GM21423 (cell line): ENCODE data around the gene TBXA2R.
"Not testable (repeated sequence)": the region's sequence is repeated elsewhere in the genome, so short reads cannot be mapped to it uniquely, and the experiment has no call there.

ENCODE experiments used
- ATAC-seq: cut with Tn5 transposase; IDR thresholded peaks from one replicate; pipeline ENCODE4 v1.9.1; 2021; ENCODE audit warnings: mild to moderate bottlenecking, moderate library complexity; ENCODE audit not compliant: unreplicated experiment

Gene TBXA2R

GRCh38 chr19:3641515-3642269 is 35.0 kb upstream of the TBXA2R start:
- ATAC-seq = no peak

GRCh38 chr19:3639479-3639878 is 32.8 kb upstream of the TBXA2R start:
- no peak for ATAC-seq

- no peak for ATAC-seq
Measured at GRCh38 chr19:3638208-3639193, 31.8 kb upstream of the TBXA2R start.

GRCh38 chr19:3637621-3638020 is 30.9 kb upstream of the TBXA2R start:
- no peak for ATAC-seq

GRCh38 chr19:3636962-3637361 is 30.3 kb upstream of the TBXA2R start:
- ATAC-seq = no peak

GRCh38 chr19:3636506-3636905 is 29.8 kb upstream of the TBXA2R start:
- no peak for ATAC-seq

GRCh38 chr19:3634496-3635045 is 27.9 kb upstream of the TBXA2R start:
- no peak for ATAC-seq

- ATAC-seq = no peak
Measured at GRCh38 chr19:3633559-3633988, 26.9 kb upstream of the TBXA2R start.

GRCh38 chr19:3632739-3633558 is 26.3 kb upstream of the TBXA2R start:
- no peak for ATAC-seq

- no peak for ATAC-seq
Measured at GRCh38 chr19:3632098-3632497, 25.4 kb upstream of the TBXA2R start.

- ATAC-seq = no peak
Measured at GRCh38 chr19:3631053-3631861, 24.6 kb upstream of the TBXA2R start.

GRCh38 chr19:3628766-3629165 is 22.1 kb upstream of the TBXA2R start:
- ATAC-seq = not testable (repeated sequence)

- ATAC-seq = no peak
Measured at GRCh38 chr19:3627351-3627723, 20.7 kb upstream of the TBXA2R start.

- ATAC-seq = peak; percentile 82
Measured at GRCh38 chr19:3626473-3627350, 20.0 kb upstream of the TBXA2R start, which contains the start of gene CACTIN. TSS of gene CACTIN (minus strand) at chr19:3626790. CDS start at chr19:3626762, 28 bp downstream.

GRCh38 chr19:3625996-3626472 is 19.4 kb upstream of the TBXA2R start:
- peak; percentile 12 for ATAC-seq

- ATAC-seq = no peak
Measured at GRCh38 chr19:3623716-3624115, 17.0 kb upstream of the TBXA2R start.

- no peak for ATAC-seq
Measured at GRCh38 chr19:3622224-3622623, 15.5 kb upstream of the TBXA2R start.

GRCh38 chr19:3621689-3622088 is 15.0 kb upstream of the TBXA2R start:
- ATAC-seq = no peak
